Choroid plexus epithelial cell (primary cell): ENCODE data around the gene KAZALD1.

Experiments used
- DNase-seq: peaks from one replicate; pipeline ENCODE4 v3.0.0-alpha.2; 2010; ENCODE audit warnings: low read depth
- H3K4me3 ChIP-seq: 2 replicates; pipeline ENCODE4 v1.5.1; 2011; ENCODE audit warnings: low read depth, mild to moderate bottlenecking, control low read depth, low read length, moderate library complexity
- CTCF ChIP-seq: conservative IDR thresholded peaks from 2 replicates; pipeline ENCODE4 v1.5.1; 2011; ENCODE audit warnings: low read depth, mild to moderate bottlenecking, control low read depth, inconsistent platforms, low read length, moderate library complexity

The KAZALD1 gene

GRCh38 chr10:101042667-101043362 is 19.0 kb upstream of the KAZALD1 start:
- DNase-seq: peak; percentile 96
- peak overlapping the region; percentile 77 for H3K4me3 ChIP-seq
- no peak for TF ChIP-seq CTCF

GRCh38 chr10:101043363-101043707 is 18.5 kb upstream of the KAZALD1 start:
- peak overlapping the region; percentile 77 for H3K4me3 ChIP-seq
- no peak for TF ChIP-seq CTCF

GRCh38 chr10:101044117-101044516 is 17.7 kb upstream of the KAZALD1 start:
- no peak for DNase-seq
- H3K4me3 ChIP-seq: no peak overlapping the region
- no peak for TF ChIP-seq CTCF

More at GRCh38 chr10:101043363-101043707, 18.5 kb upstream of the KAZALD1 start:
- DNase-seq: no peak

- H3K4me3 ChIP-seq: no peak overlapping the region
- no peak for DNase-seq
- no peak for TF ChIP-seq CTCF
Measured at GRCh38 chr10:101046332-101047238, 15.2 kb upstream of the KAZALD1 start.

GRCh38 chr10:101047268-101047667 is 14.5 kb upstream of the KAZALD1 start:
- no peak for DNase-seq
- no peak for TF ChIP-seq CTCF
- no peak overlapping the region for H3K4me3 ChIP-seq

GRCh38 chr10:101047961-101048892 is 13.6 kb upstream of the KAZALD1 start:
- DNase-seq: no peak
- H3K4me3 ChIP-seq: no peak overlapping the region
- TF ChIP-seq CTCF: no peak
